ENCODE results near the gene CACNA1D. TPM values are rescaled to one million over a fixed set of nuclear protein-coding genes. Genes with fewer than 3 reads are reported as not detected.

CACNA1D gene
- total RNA-seq, 1 experiment from 2014 or later, result not detected

DNA sequence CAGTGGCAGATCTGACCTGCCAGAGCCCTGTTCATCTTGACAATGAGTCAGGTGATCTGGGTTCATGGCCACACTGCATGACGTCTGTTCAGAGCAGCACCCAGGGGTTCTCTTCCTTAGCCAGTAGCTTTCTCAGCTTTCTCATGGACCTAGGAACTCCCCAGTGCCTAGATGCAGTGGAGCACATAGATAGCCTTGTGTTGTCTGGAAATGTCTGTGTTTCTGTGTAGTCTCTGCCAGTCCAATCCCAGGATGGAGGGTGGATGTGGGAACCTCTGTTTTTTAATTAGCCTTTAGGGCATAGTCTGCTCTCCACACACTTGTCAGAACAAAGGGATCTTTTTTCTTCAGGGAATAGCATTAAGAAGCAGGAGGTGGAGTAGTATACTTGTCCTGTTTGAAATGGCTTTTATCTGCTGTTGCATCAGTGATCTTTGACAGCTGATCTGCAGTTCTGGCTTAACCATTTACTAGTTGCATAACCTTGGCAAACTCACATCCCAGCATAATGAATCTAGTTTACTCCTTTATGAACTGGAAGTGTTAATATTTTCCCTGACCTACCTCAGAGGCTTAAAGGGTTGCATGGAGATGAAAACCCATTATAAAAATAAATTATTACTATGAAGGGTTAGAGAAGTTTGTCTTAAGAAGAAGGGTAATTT is 16.1 kb upstream of the CACNA1D start:
- no peak overlapping the region for H3K27ac ChIP-seq (ENCODE audit: low read length)
- H4K20me1 ChIP-seq (ENCODE audit: insufficient read depth, low read depth, low read length), result no peaks in the 10 kb centered on the region
- DNase-seq, result no peak
- H3K4me2 ChIP-seq (ENCODE audit: low read depth, low read length, poor library complexity, severe bottlenecking), result no peak overlapping the region
- H3K9ac ChIP-seq (ENCODE audit: low read length), result no peak overlapping the region
- H3K4me1 ChIP-seq (ENCODE audit: low read length), result no peaks in the 10 kb centered on the region
- H3K9me2 ChIP-seq (replicated peaks; ENCODE audit: insufficient read depth, low read length), result no peaks in the 10 kb centered on the region
- H3K36me3 ChIP-seq (ENCODE audit: insufficient read depth, low read length), result no peaks in the 10 kb centered on the region
- H2AFZ ChIP-seq (ENCODE audit: low read length), result no peak overlapping the region
- H3K27me3 ChIP-seq (ENCODE audit: low read length), result no peaks in the 10 kb centered on the region
- H3K4me3 ChIP-seq (ENCODE audit: low read length), result no peak overlapping the region
- no peaks in the 10 kb centered on the region for H3K9me3 ChIP-seq (ENCODE audit: low read length)
- no peaks in the 10 kb centered on the region for H3K79me2 ChIP-seq (ENCODE audit: low read length)

DNA sequence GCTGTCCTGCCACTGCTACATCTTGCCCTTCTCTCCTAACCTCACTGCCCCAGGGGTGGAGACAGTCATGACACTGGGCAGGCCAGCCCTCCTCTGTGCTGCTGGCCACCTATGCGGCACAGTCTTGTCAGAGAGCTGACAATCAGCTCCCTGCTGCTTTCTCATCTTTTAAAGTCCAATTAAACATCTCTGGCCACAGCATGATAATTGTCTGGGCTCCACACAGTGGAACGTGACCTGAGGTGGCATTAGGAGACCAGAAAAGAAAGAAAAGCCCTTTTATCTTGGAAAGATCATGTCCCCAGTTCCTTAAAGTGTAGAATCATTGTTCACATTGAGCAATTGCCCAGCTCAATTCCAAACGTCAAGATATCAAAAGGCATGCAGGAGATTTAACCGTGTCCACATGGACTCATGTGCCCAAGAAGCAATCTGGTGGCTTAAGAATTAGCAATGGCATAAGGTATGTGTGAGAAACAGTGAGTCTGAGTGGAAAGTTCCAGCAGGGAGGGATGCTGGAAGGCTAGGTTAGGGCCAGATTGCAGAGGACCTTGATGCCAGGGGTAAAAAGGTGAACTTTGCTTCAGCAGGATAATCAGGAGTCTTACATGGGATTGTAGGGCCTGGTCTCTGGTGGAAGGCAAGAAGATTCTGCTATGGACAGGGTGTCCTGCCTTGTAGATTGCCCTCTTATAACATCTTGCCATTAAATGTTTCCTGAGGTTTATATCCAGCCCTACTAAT is 15.3 kb upstream of the CACNA1D start:
- Histone ChIP-seq H3K4me3 (ENCODE audit: low read length) (no peak overlapping the region), H3K79me2 (ENCODE audit: low read length) (no peaks in the 10 kb centered on the region), H3K9ac (ENCODE audit: low read length) (no peak overlapping the region), H3K36me3 (ENCODE audit: insufficient read depth, low read length) (no peaks in the 10 kb centered on the region), H3K9me3 (ENCODE audit: low read length) (no peaks in the 10 kb centered on the region), H3K27me3 (ENCODE audit: low read length) (no peaks in the 10 kb centered on the region), H3K4me2 (ENCODE audit: low read depth, low read length, poor library complexity, severe bottlenecking) (no peak overlapping the region), H3K27ac (ENCODE audit: low read length) (no peak overlapping the region), H3K9me2 (replicated peaks; ENCODE audit: insufficient read depth, low read length) (no peaks in the 10 kb centered on the region), H3K4me1 (ENCODE audit: low read length) (no peaks in the 10 kb centered on the region), H4K20me1 (ENCODE audit: insufficient read depth, low read depth, low read length) (no peaks in the 10 kb centered on the region), H2AFZ (ENCODE audit: low read length) (no peak overlapping the region)
- no peak for DNase-seq

DNA sequence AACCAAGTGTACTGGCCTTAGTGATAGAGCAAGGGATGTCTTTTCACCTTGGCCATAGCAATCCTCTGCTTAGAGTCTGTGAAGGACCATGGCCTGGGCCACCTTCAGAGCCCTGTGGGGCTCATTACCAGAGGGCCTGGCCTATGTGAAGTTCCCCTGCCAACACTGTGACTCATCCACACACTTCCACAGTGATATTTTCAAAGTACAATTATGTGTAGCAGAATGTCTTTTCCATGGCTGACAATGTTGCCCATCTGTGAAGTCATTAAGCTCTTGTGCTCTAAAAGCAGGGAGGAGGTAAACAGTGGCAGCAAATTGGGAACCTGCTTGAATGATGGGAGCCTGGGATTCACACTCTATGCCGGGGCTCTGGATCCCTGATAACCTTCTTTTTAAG is 12.2 kb upstream of the CACNA1D start:
- H3K4me2 ChIP-seq (ENCODE audit: low read depth, low read length, poor library complexity, severe bottlenecking), result no peak overlapping the region
- no peaks in the 10 kb centered on the region for H3K9me3 ChIP-seq (ENCODE audit: low read length)
- no peaks in the 10 kb centered on the region for H4K20me1 ChIP-seq (ENCODE audit: insufficient read depth, low read depth, low read length)
- no peaks in the 10 kb centered on the region for H3K79me2 ChIP-seq (ENCODE audit: low read length)
- H3K9me2 ChIP-seq (replicated peaks; ENCODE audit: insufficient read depth, low read length), result no peaks in the 10 kb centered on the region
- H3K4me1 ChIP-seq (ENCODE audit: low read length), result no peaks in the 10 kb centered on the region
- no peak overlapping the region for H2AFZ ChIP-seq (ENCODE audit: low read length)
- no peaks in the 10 kb centered on the region for H3K36me3 ChIP-seq (ENCODE audit: insufficient read depth, low read length)
- no peaks in the 10 kb centered on the region for H3K27me3 ChIP-seq (ENCODE audit: low read length)
- DNase-seq, result no peak
- H3K27ac ChIP-seq (ENCODE audit: low read length), result no peak overlapping the region
- no peak overlapping the region for H3K9ac ChIP-seq (ENCODE audit: low read length)
- H3K4me3 ChIP-seq (ENCODE audit: low read length), result no peak overlapping the region

DNA sequence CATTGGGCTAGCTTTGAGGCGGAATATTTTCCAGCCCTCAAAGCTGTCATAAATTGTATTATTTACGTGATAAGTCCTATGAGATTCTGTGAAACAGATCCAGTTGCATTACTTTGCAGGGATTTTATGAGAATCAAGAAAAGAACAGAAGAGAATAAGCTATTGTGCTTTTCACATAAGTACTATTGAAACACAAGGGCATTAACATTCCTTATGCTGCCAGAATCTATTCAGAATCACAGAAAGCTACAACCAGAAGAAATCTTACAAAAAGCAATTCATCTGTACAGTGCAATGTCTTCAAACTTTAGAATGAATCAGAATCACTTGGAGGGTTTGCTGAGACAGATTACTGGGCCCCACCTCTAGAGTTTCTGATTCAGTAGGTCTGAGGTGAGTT is 10.6 kb upstream of the CACNA1D start:
- DNase-seq, result no peak
- no peak overlapping the region for H3K27ac ChIP-seq (ENCODE audit: low read length)
- no peaks in the 10 kb centered on the region for H3K36me3 ChIP-seq (ENCODE audit: insufficient read depth, low read length)
- H3K27me3 ChIP-seq (ENCODE audit: low read length), result no peaks in the 10 kb centered on the region
- H2AFZ ChIP-seq (ENCODE audit: low read length), result no peak overlapping the region
- no peak overlapping the region for H3K9ac ChIP-seq (ENCODE audit: low read length)
- H3K9me2 ChIP-seq (replicated peaks; ENCODE audit: insufficient read depth, low read length), result no peaks in the 10 kb centered on the region
- H4K20me1 ChIP-seq (ENCODE audit: insufficient read depth, low read depth, low read length), result no peaks in the 10 kb centered on the region
- no peaks in the 10 kb centered on the region for H3K79me2 ChIP-seq (ENCODE audit: low read length)
- no peak overlapping the region for H3K4me3 ChIP-seq (ENCODE audit: low read length)
- H3K4me1 ChIP-seq (ENCODE audit: low read length), result no peaks in the 10 kb centered on the region
- H3K4me2 ChIP-seq (ENCODE audit: low read depth, low read length, poor library complexity, severe bottlenecking), result no peak overlapping the region
- no peaks in the 10 kb centered on the region for H3K9me3 ChIP-seq (ENCODE audit: low read length)

DNA sequence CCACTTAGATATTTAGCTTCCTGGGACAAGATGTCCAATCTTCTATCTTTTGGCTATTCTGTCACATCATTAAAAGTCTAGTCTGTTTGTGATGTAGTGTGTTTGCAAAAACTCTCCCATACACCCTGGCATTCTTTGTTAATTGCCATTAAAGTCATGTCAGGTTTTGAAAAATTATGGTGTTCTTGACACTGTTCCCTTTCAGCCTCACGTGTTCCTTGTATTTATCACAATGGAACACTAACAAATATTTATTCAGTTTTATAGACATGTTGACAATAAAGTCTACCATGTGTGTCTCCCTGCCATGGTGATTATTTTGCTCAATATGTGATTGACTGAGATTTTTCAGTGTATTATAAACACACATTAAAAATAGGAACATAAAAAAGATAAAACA is 9.4 kb upstream of the CACNA1D start:
- H3K79me2 ChIP-seq (ENCODE audit: low read length), result no peaks in the 10 kb centered on the region
- no peak for DNase-seq
- no peaks in the 10 kb centered on the region for H3K4me1 ChIP-seq (ENCODE audit: low read length)
- no peaks in the 10 kb centered on the region for H3K36me3 ChIP-seq (ENCODE audit: insufficient read depth, low read length)
- H3K9ac ChIP-seq (ENCODE audit: low read length), result no peak overlapping the region
- no peak overlapping the region for H2AFZ ChIP-seq (ENCODE audit: low read length)
- no peaks in the 10 kb centered on the region for H3K9me3 ChIP-seq (ENCODE audit: low read length)
- no peaks in the 10 kb centered on the region for H3K27me3 ChIP-seq (ENCODE audit: low read length)
- H3K9me2 ChIP-seq (replicated peaks; ENCODE audit: insufficient read depth, low read length), result no peaks in the 10 kb centered on the region
- H3K4me3 ChIP-seq (ENCODE audit: low read length), result no peak overlapping the region
- no peak overlapping the region for H3K4me2 ChIP-seq (ENCODE audit: low read depth, low read length, poor library complexity, severe bottlenecking)
- H3K27ac ChIP-seq (ENCODE audit: low read length), result no peak overlapping the region
- H4K20me1 ChIP-seq (ENCODE audit: insufficient read depth, low read depth, low read length), result no peaks in the 10 kb centered on the region

DNA sequence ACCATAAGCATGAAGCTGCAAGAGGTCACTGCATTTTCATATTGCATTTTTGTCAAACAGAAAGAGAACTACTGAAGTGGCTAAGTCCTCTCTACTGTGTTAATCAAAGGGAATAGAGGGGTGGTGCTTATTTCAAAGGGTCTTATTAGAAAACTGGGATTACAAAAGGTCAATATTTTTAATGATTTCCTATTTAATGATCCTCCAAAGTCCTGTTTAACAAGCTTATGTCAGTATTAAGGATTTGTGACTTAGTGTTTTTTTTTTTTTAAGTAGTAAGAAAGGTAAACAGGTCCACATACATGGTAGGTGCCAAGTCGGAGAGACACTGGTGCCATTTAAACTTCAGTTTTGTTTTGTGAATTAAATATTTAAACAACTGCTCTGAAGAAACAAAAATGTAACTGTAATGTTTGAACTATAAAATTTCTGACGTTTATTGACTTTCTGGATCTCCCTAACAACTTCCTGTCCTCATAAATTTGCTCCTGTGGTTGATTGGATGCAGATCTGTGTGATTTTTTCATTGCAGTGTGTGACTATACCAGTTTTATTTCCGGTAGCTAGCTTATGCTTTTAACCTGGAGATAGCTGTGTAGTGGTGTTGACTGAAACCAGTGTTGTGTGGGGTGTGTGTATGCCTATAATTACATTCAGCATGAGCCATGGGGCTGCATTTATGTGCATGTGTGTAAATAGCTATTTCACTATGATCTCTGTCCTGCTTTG is 8.6 kb upstream of the CACNA1D start:
- no peak overlapping the region for H3K27ac ChIP-seq (ENCODE audit: low read length)
- no peak for DNase-seq
- no peak overlapping the region for H2AFZ ChIP-seq (ENCODE audit: low read length)
- no peaks in the 10 kb centered on the region for H3K79me2 ChIP-seq (ENCODE audit: low read length)
- no peaks in the 10 kb centered on the region for H4K20me1 ChIP-seq (ENCODE audit: insufficient read depth, low read depth, low read length)
- H3K27me3 ChIP-seq (ENCODE audit: low read length), result no peaks in the 10 kb centered on the region
- H3K9me2 ChIP-seq (replicated peaks; ENCODE audit: insufficient read depth, low read length), result no peaks in the 10 kb centered on the region
- H3K4me2 ChIP-seq (ENCODE audit: low read depth, low read length, poor library complexity, severe bottlenecking), result no peak overlapping the region
- no peaks in the 10 kb centered on the region for H3K9me3 ChIP-seq (ENCODE audit: low read length)
- no peaks in the 10 kb centered on the region for H3K4me1 ChIP-seq (ENCODE audit: low read length)
- no peak overlapping the region for H3K4me3 ChIP-seq (ENCODE audit: low read length)
- H3K36me3 ChIP-seq (ENCODE audit: insufficient read depth, low read length), result no peaks in the 10 kb centered on the region
- no peak overlapping the region for H3K9ac ChIP-seq (ENCODE audit: low read length)

DNA sequence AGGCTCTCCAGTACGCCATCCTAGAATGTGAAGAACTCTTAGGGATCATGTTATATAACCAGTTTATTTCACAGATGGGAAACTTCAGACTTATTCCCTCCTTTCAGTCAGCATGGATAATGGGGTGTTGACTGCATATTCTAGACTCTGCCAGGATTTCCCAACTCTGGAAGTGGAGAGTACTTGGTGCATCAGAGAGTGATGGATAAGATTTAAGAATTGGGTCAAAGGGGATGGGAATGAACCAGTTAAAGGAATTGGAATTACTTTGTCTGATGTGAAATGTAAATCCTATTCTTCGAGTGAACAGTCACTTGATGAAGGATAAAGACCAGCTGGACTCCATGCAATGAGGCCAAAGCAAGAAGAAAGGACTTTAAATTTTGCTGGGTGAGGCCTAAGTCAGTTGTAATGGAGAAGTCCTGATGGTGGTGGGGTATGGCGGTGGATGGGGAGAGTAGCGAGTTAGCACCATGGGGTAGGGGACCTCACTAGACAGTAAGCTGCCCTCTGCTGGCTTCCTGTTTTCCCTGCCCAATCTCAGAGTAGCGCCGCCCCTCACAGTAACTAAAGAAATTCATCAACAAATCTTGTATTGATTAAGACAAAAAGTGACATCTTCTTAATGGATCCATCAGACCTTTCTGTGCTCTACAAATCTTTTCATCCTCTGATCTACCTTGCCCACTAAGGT is 7.3 kb upstream of the CACNA1D start:
- Histone ChIP-seq H3K27ac (ENCODE audit: low read length) (no peak overlapping the region), H3K27me3 (ENCODE audit: low read length) (no peaks in the 10 kb centered on the region), H3K4me3 (ENCODE audit: low read length) (no peak overlapping the region), H3K4me1 (ENCODE audit: low read length) (no peaks in the 10 kb centered on the region), H2AFZ (ENCODE audit: low read length) (no peak overlapping the region), H3K9me3 (ENCODE audit: low read length) (no peaks in the 10 kb centered on the region), H3K79me2 (ENCODE audit: low read length) (no peaks in the 10 kb centered on the region), H3K9ac (ENCODE audit: low read length) (no peak overlapping the region), H3K36me3 (ENCODE audit: insufficient read depth, low read length) (no peaks in the 10 kb centered on the region), H3K4me2 (ENCODE audit: low read depth, low read length, poor library complexity, severe bottlenecking) (no peak overlapping the region), H3K9me2 (replicated peaks; ENCODE audit: insufficient read depth, low read length) (no peaks in the 10 kb centered on the region), H4K20me1 (ENCODE audit: insufficient read depth, low read depth, low read length) (no peaks in the 10 kb centered on the region)
- no peak for DNase-seq

DNA sequence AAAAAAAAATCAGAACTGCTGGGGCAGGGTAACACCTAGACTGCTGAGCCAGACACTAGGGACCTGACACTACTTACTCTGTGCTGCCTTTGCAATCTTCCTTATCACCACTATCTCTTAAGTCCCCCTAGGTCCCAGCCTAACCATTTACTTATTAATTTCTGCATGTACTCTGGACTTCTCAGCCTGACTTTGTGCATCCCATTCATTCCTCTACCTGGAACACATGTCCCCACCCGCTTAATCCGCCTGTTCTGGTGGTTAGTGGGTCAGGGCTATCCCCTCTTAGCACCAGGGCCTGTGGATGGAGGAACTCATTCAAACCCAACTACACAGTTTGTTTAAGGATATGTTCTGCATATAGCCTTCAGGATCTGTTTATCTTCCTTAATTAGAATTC is 5.0 kb upstream of the CACNA1D start:
- no peak overlapping the region for H3K9ac ChIP-seq (ENCODE audit: low read length)
- no peak overlapping the region for H3K4me2 ChIP-seq (ENCODE audit: low read depth, low read length, poor library complexity, severe bottlenecking)
- no peak overlapping the region for H2AFZ ChIP-seq (ENCODE audit: low read length)
- no peaks in the 10 kb centered on the region for H3K79me2 ChIP-seq (ENCODE audit: low read length)
- no peaks in the 10 kb centered on the region for H3K9me3 ChIP-seq (ENCODE audit: low read length)
- no peaks in the 10 kb centered on the region for H3K4me1 ChIP-seq (ENCODE audit: low read length)
- H3K27ac ChIP-seq (ENCODE audit: low read length), result no peak overlapping the region
- no peaks in the 10 kb centered on the region for H3K27me3 ChIP-seq (ENCODE audit: low read length)
- H4K20me1 ChIP-seq (ENCODE audit: insufficient read depth, low read depth, low read length), result no peaks in the 10 kb centered on the region
- no peak overlapping the region for H3K4me3 ChIP-seq (ENCODE audit: low read length)
- no peaks in the 10 kb centered on the region for H3K9me2 ChIP-seq (replicated peaks; ENCODE audit: insufficient read depth, low read length)
- DNase-seq, result no peak
- no peaks in the 10 kb centered on the region for H3K36me3 ChIP-seq (ENCODE audit: insufficient read depth, low read length)

All from Karpas-422 (cell line).